Memory B cell (primary cell): Measurements from ENCODE around the gene KRTAP2-4.
"Not testable (repeated sequence)": the region's sequence is repeated elsewhere in the genome, so short reads cannot be mapped to it uniquely, and the experiment has no call there.

Source experiments
- ATAC-seq: fragments of 150-1000 bp; cut with Tn5 transposase; 2 replicates; pipeline ENCODE4 v1.10.0; 2021; ENCODE audit warnings: low read depth, mild to moderate bottlenecking, moderate library complexity
- DNase-seq, 2 donors: peaks; one replicate each; pipeline ENCODE4 v3.0.0; 2022; ENCODE audit warnings: low spot score in 2 of 2
- H3K27ac Mint-ChIP-seq: one replicate; pipeline ENCODE4 v1.8.0; 2022; ENCODE audit warnings: mild to moderate bottlenecking, moderate library complexity, mixed read lengths
- H3K27me3 Mint-ChIP-seq: one replicate; pipeline ENCODE4 v1.8.0; 2022; ENCODE audit warnings: mixed read lengths
- H3K36me3 Mint-ChIP-seq: one replicate; pipeline ENCODE4 v1.8.0; 2022; ENCODE audit warnings: mild to moderate bottlenecking, mixed read lengths
- H3K4me1 Mint-ChIP-seq: one replicate; pipeline ENCODE4 v1.8.0; 2022; ENCODE audit warnings: mixed read lengths
- H3K4me3 Mint-ChIP-seq: one replicate; pipeline ENCODE4 v1.8.0; 2022; ENCODE audit warnings: mild to moderate bottlenecking, moderate library complexity, mixed read lengths
- H3K9me3 Mint-ChIP-seq: one replicate; pipeline ENCODE4 v1.8.0; 2022; ENCODE audit warnings: mixed read lengths

Gene KRTAP2-4

GRCh38 chr17:41065829-41066624 is at the start of gene KRTAP2-4:
KRTAP2-4 (minus strand) TSS chr17:41065879; CDS start chr17:41065845, 34 bp downstream.
- H3K4me3 Mint-ChIP-seq, result no peak within 1 kb of the TSS
- no peak for DNase-seq
- peaks cover 13% of the 10 kb centered on the region for H3K27me3 Mint-ChIP-seq
- no peak within 1 kb of the TSS for H3K27ac Mint-ChIP-seq
- no peaks in the 10 kb centered on the region for H3K9me3 Mint-ChIP-seq
- H3K36me3 Mint-ChIP-seq, result no peaks in the 10 kb centered on the region
- no peak for ATAC-seq
- no peaks in the 10 kb centered on the region for H3K4me1 Mint-ChIP-seq

- no peak overlapping the region for H3K27ac Mint-ChIP-seq
- H3K4me3 Mint-ChIP-seq, result no peak overlapping the region
- no peaks in the 10 kb centered on the region for H3K27me3 Mint-ChIP-seq
- H3K9me3 Mint-ChIP-seq, result peaks cover 3% of the 10 kb centered on the region
- H3K36me3 Mint-ChIP-seq, result peaks cover 2% of the 10 kb centered on the region
- ATAC-seq (no peak), DNase-seq (no peak)
- peaks cover 11% of the 10 kb centered on the region for H3K4me1 Mint-ChIP-seq
Observed at GRCh38 chr17:41111151-41111885, 45.6 kb upstream of the KRTAP2-4 start.

GRCh38 chr17:41108728-41109386 is 43.2 kb upstream of the KRTAP2-4 start:
- peak; percentile 64 for ATAC-seq
- H3K9me3 Mint-ChIP-seq, H3K4me1 Mint-ChIP-seq, DNase-seq, H3K27me3 Mint-ChIP-seq, H3K36me3 Mint-ChIP-seq: not testable (repeated sequence)
- Mint-ChIP-seq H3K4me3 (peak overlapping the region; percentile 50), H3K27ac (peak overlapping the region; percentile 4)

- H3K4me3 Mint-ChIP-seq, result peak overlapping the region; percentile 3
- peaks cover 5% of the 10 kb centered on the region for H3K27me3 Mint-ChIP-seq
- peaks cover 2% of the 10 kb centered on the region for H3K36me3 Mint-ChIP-seq
- H3K9me3 Mint-ChIP-seq, result peaks cover 3% of the 10 kb centered on the region
- peaks cover 8% of the 10 kb centered on the region for H3K4me1 Mint-ChIP-seq
- ATAC-seq, result no peak
- no peak overlapping the region for H3K27ac Mint-ChIP-seq
- no peak for DNase-seq
Observed at GRCh38 chr17:41107941-41108450, 42.3 kb upstream of the KRTAP2-4 start.

GRCh38 chr17:41105347-41105746 is 39.7 kb upstream of the KRTAP2-4 start, which contains the start of gene KRTAP4-9:
KRTAP4-9 (plus strand) TSS chr17:41105389; CDS start chr17:41105389, 0 bp downstream.
- H3K27ac Mint-ChIP-seq, H3K4me3 Mint-ChIP-seq, H3K36me3 Mint-ChIP-seq, ATAC-seq, DNase-seq, H3K9me3 Mint-ChIP-seq, H3K4me1 Mint-ChIP-seq, H3K27me3 Mint-ChIP-seq: not testable (repeated sequence)

- not testable (repeated sequence) for H3K27me3 Mint-ChIP-seq, H3K27ac Mint-ChIP-seq, ATAC-seq, H3K36me3 Mint-ChIP-seq, H3K4me3 Mint-ChIP-seq, DNase-seq, H3K9me3 Mint-ChIP-seq
- peaks cover 12% of the 10 kb centered on the region for H3K4me1 Mint-ChIP-seq
Observed at GRCh38 chr17:41104386-41105038, 38.8 kb upstream of the KRTAP2-4 start.

- peaks cover 5% of the 10 kb centered on the region for H3K27me3 Mint-ChIP-seq
- H3K27ac Mint-ChIP-seq, result no peak overlapping the region
- no peak overlapping the region for H3K4me3 Mint-ChIP-seq
- DNase-seq (no peak), ATAC-seq (no peak)
- no peaks in the 10 kb centered on the region for H3K36me3 Mint-ChIP-seq
- H3K9me3 Mint-ChIP-seq, result no peaks in the 10 kb centered on the region
- peaks cover 10% of the 10 kb centered on the region for H3K4me1 Mint-ChIP-seq
Observed at GRCh38 chr17:41103896-41104295, 38.2 kb upstream of the KRTAP2-4 start.

- Mint-ChIP-seq H3K27me3 (peaks cover 18% of the 10 kb centered on the region), H3K9me3 (no peaks in the 10 kb centered on the region), H3K36me3 (no peaks in the 10 kb centered on the region), H3K27ac (no peak within 1 kb of the TSS), H3K4me3 (no peak within 1 kb of the TSS), H3K4me1 (peaks cover 4% of the 10 kb centered on the region)
- no peak for DNase-seq
- ATAC-seq, result no peak
Observed at GRCh38 chr17:41101586-41102259, 36.0 kb upstream of the KRTAP2-4 start, which contains the start of gene KRTAP4-16. KRTAP4-16 (minus strand) TSS chr17:41102209; CDS start chr17:41102209, 0 bp downstream.

GRCh38 chr17:41099682-41100480 is 34.2 kb upstream of the KRTAP2-4 start:
- not testable (repeated sequence) for H3K27ac Mint-ChIP-seq, DNase-seq, H3K36me3 Mint-ChIP-seq, H3K4me1 Mint-ChIP-seq, H3K9me3 Mint-ChIP-seq, H3K4me3 Mint-ChIP-seq
- peak; percentile 69 for ATAC-seq
- H3K27me3 Mint-ChIP-seq, result peaks cover 17% of the 10 kb centered on the region

- Mint-ChIP-seq H3K9me3 (no peaks in the 10 kb centered on the region), H3K27me3 (peaks cover 17% of the 10 kb centered on the region), H3K36me3 (no peaks in the 10 kb centered on the region), H3K4me3 (no peak overlapping the region), H3K4me1 (peaks cover 4% of the 10 kb centered on the region), H3K27ac (no peak overlapping the region)
- ATAC-seq (no peak), DNase-seq (no peak)
Observed at GRCh38 chr17:41098481-41098880, 32.8 kb upstream of the KRTAP2-4 start.

- H3K9me3 Mint-ChIP-seq, result no peaks in the 10 kb centered on the region
- DNase-seq (no peak), ATAC-seq (no peak)
- peaks cover 17% of the 10 kb centered on the region for H3K27me3 Mint-ChIP-seq
- no peaks in the 10 kb centered on the region for H3K36me3 Mint-ChIP-seq
- peaks cover 4% of the 10 kb centered on the region for H3K4me1 Mint-ChIP-seq
- H3K27ac Mint-ChIP-seq, result no peak within 1 kb of the TSS
- no peak within 1 kb of the TSS for H3K4me3 Mint-ChIP-seq
Observed at GRCh38 chr17:41098042-41098441, 32.4 kb upstream of the KRTAP2-4 start, which contains the start of gene KRTAP4-8. KRTAP4-8 (minus strand) TSS chr17:41098142; CDS start chr17:41098084, 58 bp downstream.

- Mint-ChIP-seq H3K4me1 (peaks cover 4% of the 10 kb centered on the region), H3K4me3 (no peak overlapping the region), H3K9me3 (peaks cover 1% of the 10 kb centered on the region), H3K27ac (no peak overlapping the region), H3K27me3 (peaks cover 17% of the 10 kb centered on the region), H3K36me3 (no peaks in the 10 kb centered on the region)
- no peak for DNase-seq
- ATAC-seq, result no peak
Observed at GRCh38 chr17:41096055-41096454, 30.4 kb upstream of the KRTAP2-4 start.
